Endothelial cell of umbilical vein (primary cell): ENCODE measurements around the gene NELFCD. TPM values are rescaled to one million over a fixed set of nuclear protein-coding genes. Genes with fewer than 3 reads are reported as not detected.

Experiments used
- BruUV-seq: library from RNA; stranded (reverse); fragments of 400-500 nt; replicated peaks from 2 replicates; lab custom pipeline; 2021; lab: Mats Ljungman, UMichigan
- CTCF ChIA-PET: fragments of 300-600, 350-600 bp; sonication (Branson Sonifier 250); formaldehyde crosslinking; loops from one replicate; lab custom pipeline; 2021; ENCODE audit warnings: antibody characterized with exemption, inconsistent platforms; lab: Charles Lee
- POLR2A ChIA-PET: fragments of 300-600, 350-600 bp; sonication (Branson Sonifier 250); formaldehyde crosslinking; loops from one replicate; lab custom pipeline; 2021; ENCODE audit warnings: antibody characterized with exemption, inconsistent platforms; lab: Charles Lee
- DNase-seq: peaks from one replicate; pipeline ENCODE4 v3.0.0-alpha.2; 2011; ENCODE audit warnings: low read depth, low spot score
- FAIRE-seq: peaks from 2 replicates; lab custom pipeline; 2011; peaks lifted over from hg19 to GRCh38; lab: Jason Lieb, UNC
- H2AFZ ChIP-seq: 2 replicates; pipeline ENCODE4 v1.6.0; 2012; ENCODE audit warnings: low read depth, low read length, control low read depth, inconsistent platforms
- H3K27ac ChIP-seq: 2 replicates; pipeline ENCODE4 v1.5.1; 2011; ENCODE audit warnings: low read depth, mild to moderate bottlenecking, control low read depth, low read length, moderate library complexity; ENCODE audit not compliant: insufficient read depth
- H3K27me3 ChIP-seq, 2 experiments: 2 replicates each; pipeline versions ENCODE4 v1.6.0 to v1.6.1; 2011; ENCODE audit warnings: low read length in 2 of 2, mixed read lengths in 1 of 2; ENCODE audit not compliant: control insufficient read depth in 2 of 2, insufficient read depth in 2 of 2
- H3K36me3 ChIP-seq, 2 experiments: 2 replicates in 1 of 2; 3 replicates in 1 of 2; pipeline ENCODE4 v1.5.1; 2011; ENCODE audit warnings: low read length in 2 of 2, mild to moderate bottlenecking in 1 of 2, moderate library complexity in 1 of 2; ENCODE audit not compliant: control insufficient read depth in 2 of 2, insufficient read depth in 2 of 2; ENCODE audit errors: extremely low read depth in 1 of 2
- H3K4me1 ChIP-seq: 3 replicates; pipeline ENCODE4 v1.5.1; 2011; ENCODE audit warnings: mild to moderate bottlenecking, low read length; ENCODE audit not compliant: control insufficient read depth, insufficient read depth; ENCODE audit errors: extremely low read depth
- H3K4me2 ChIP-seq: 2 replicates; pipeline ENCODE4 v1.6.1; 2011; ENCODE audit warnings: low read length, control low read depth, mixed read lengths; ENCODE audit not compliant: insufficient read depth
- H3K4me3 ChIP-seq, 3 experiments: fragments of 200-600 bp in 1 of 3; sonication (generic), shearing (Covaris generic) in 1 of 3; replicated peaks in 1 of 3; 2 replicates each; pipeline ENCODE4 v1.5.1; 2011 to 2016; ENCODE audit warnings: control low read depth in 3 of 3, low read length in 3 of 3, mild to moderate bottlenecking in 2 of 3, inconsistent platforms in 1 of 3, low read depth in 1 of 3, moderate library complexity in 1 of 3; ENCODE audit not compliant: insufficient read depth in 1 of 3
- H3K79me2 ChIP-seq: 2 replicates; pipeline ENCODE4 v1.6.0; 2012; ENCODE audit warnings: low read length, inconsistent platforms; ENCODE audit not compliant: control insufficient read depth, insufficient read depth
- H3K9ac ChIP-seq: replicated peaks from 2 replicates; pipeline ENCODE3; 2011; ENCODE audit warnings: low read length, control low read depth; ENCODE audit not compliant: insufficient read depth; ENCODE audit errors: extremely low read depth
- H3K9me1 ChIP-seq: replicated peaks from 3 replicates; pipeline ENCODE4 v1.6.0; 2011; ENCODE audit warnings: mild to moderate bottlenecking, low read length; ENCODE audit not compliant: control insufficient read depth, insufficient read depth; ENCODE audit errors: extremely low read depth
- H3K9me3 ChIP-seq: replicated peaks from 2 replicates; pipeline ENCODE4 v1.5.1; 2012; ENCODE audit warnings: low read length, inconsistent platforms; ENCODE audit not compliant: control insufficient read depth, insufficient read depth
- H4K20me1 ChIP-seq: replicated peaks from 2 replicates; pipeline ENCODE3; 2011; ENCODE audit warnings: mild to moderate bottlenecking, low read length; ENCODE audit not compliant: control insufficient read depth, insufficient read depth; ENCODE audit errors: extremely low read depth
- EZH2 ChIP-seq: IDR thresholded peaks from 2 replicates; pipeline ENCODE4 v1.6.1; 2012; ENCODE audit warnings: borderline replicate concordance, low read depth, mild to moderate bottlenecking, moderate library complexity, low read length, inconsistent platforms; ENCODE audit not compliant: severe bottlenecking
- FOS ChIP-seq: IDR thresholded peaks from 2 replicates; pipeline ENCODE4 v1.6.1; 2011; ENCODE audit warnings: mild to moderate bottlenecking, low read length, moderate library complexity, borderline replicate concordance; ENCODE audit not compliant: insufficient read depth
- JUN ChIP-seq: IDR thresholded peaks from 2 replicates; pipeline ENCODE4 v1.6.1; 2011; ENCODE audit warnings: borderline replicate concordance, low read depth; ENCODE audit not compliant: insufficient read length, insufficient read depth
- MYC ChIP-seq: IDR thresholded peaks from one replicate; pipeline ENCODE4 v1.6.1; 2011; ENCODE audit warnings: mild to moderate bottlenecking, low read depth, low read length
- POLR2A ChIP-seq: IDR thresholded peaks from 2 replicates; pipeline ENCODE4 v1.6.1; 2012; ENCODE audit warnings: low read depth, mild to moderate bottlenecking, control low read depth, low read length
- dilution Hi-C: fragments of 300-500 bp; cut with MboI; formaldehyde crosslinking; loops from one replicate; pipeline ENCODE4 v1.15.0; 2019; ENCODE audit warnings: low sequenced_read_pairs; ENCODE audit not compliant: extremely low pct_ligation_motif_present
- intact Hi-C: fragments of 100-400 bp; cut with micrococcal nuclease; formaldehyde crosslinking; loops from one replicate; pipeline ENCODE4 v1.10.0; 2022
- polyA plus RNA-seq, 4 experiments: library from polyadenylated mRNA; depleted of rRNA in 3 of 4; stranded (reverse) in 3 of 4; unstranded in 1 of 4; fragments of >200 nt; gene quantifications; 2 replicates each; pipeline versions ENCODE4 v1.2.1 to v1.2.3, GENCODE V29; 2011 to 2012; ENCODE audit warnings: missing spikeins in 1 of 4
- total RNA-seq: library from RNA; stranded (reverse); gene quantifications from 2 replicates; pipeline ENCODE4 v1.2.3, GENCODE V29; 2021
- TF ChIP-seq, protein P1 (sequence below), 2 donors: IDR thresholded peaks; 1 replicate in 1 of 2; 2 replicates in 1 of 2; pipeline ENCODE4 v1.5.1; 2011; ENCODE audit warnings: low read length in 2 of 2, mild to moderate bottlenecking in 2 of 2, moderate library complexity in 2 of 2, control low read depth in 1 of 2, inconsistent platforms in 1 of 2, low read depth in 1 of 2; ENCODE audit not compliant: insufficient read depth in 1 of 2; ENCODE audit errors: extremely low read depth in 1 of 2
- TF ChIP-seq, protein P2 (sequence below): IDR thresholded peaks from 2 replicates; pipeline ENCODE4 v1.6.1; 2011; ENCODE audit not compliant: insufficient read depth, insufficient read length

The NELFCD gene
- total and polyA plus RNA-seq, 2 donors (not counting 3 experiments of a cell fraction or from before 2014, with no cell fraction given): 90.1 to 92.5 TPM

DNA sequence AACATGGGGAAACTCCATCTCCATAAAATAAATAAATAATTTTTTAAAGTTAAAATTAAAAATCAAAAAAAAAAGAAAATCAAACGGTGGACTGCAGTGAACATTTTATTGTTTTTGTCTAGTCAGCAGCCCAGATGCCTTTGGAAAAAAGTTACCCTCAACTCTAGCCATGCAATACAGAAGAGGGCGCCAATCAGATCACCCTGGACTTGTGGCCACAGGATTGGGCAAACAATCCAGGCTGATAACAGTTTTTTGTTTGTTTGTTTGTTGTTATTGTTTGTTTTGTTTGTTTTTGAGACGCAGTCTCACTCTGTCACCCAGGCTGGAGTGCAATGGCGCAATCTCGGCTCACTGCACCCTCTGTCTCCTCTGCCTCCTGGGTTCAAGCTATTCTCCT is 30.5 kb upstream of the NELFCD start:
- no peaks in the 10 kb centered on the region for H4K20me1 ChIP-seq
- no peak overlapping the region for H3K27ac ChIP-seq
- TF ChIP-seq, protein P1, sequence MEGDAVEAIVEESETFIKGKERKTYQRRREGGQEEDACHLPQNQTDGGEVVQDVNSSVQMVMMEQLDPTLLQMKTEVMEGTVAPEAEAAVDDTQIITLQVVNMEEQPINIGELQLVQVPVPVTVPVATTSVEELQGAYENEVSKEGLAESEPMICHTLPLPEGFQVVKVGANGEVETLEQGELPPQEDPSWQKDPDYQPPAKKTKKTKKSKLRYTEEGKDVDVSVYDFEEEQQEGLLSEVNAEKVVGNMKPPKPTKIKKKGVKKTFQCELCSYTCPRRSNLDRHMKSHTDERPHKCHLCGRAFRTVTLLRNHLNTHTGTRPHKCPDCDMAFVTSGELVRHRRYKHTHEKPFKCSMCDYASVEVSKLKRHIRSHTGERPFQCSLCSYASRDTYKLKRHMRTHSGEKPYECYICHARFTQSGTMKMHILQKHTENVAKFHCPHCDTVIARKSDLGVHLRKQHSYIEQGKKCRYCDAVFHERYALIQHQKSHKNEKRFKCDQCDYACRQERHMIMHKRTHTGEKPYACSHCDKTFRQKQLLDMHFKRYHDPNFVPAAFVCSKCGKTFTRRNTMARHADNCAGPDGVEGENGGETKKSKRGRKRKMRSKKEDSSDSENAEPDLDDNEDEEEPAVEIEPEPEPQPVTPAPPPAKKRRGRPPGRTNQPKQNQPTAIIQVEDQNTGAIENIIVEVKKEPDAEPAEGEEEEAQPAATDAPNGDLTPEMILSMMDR (IDR thresholded peaks at IDR 0.05; ENCODE audit: extremely low read depth in 1 of 2, insufficient read depth in 1 of 2, low read depth in 1 of 2, low read length in 2 of 2): no peak
- TF ChIP-seq EZH2: no peak
- TF ChIP-seq, protein P2, sequence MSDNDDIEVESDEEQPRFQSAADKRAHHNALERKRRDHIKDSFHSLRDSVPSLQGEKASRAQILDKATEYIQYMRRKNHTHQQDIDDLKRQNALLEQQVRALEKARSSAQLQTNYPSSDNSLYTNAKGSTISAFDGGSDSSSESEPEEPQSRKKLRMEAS: no peak
- no peak for TF ChIP-seq JUN
- no peak for TF ChIP-seq POLR2A
- no peak for TF ChIP-seq MYC
- TF ChIP-seq FOS: no peak
- dilution Hi-C loops (no loop called here), intact Hi-C loops (no loop called here)
- no peak for DNase-seq
- ChIA-PET CTCF (interaction anchor here (0.8 to 1.2 kb wide), 2 partner anchors 52 to 91 kb away, joined by 3 read pairs; no protein-coding TSS in a partner anchor), POLR2A (no interaction called here)
- H3K9me1 ChIP-seq: no peaks in the 10 kb centered on the region
- FAIRE-seq: no peak
- no peak overlapping the region for H3K4me2 ChIP-seq
- H3K4me3 ChIP-seq: no peak overlapping the region
- no peak overlapping the region for H2AFZ ChIP-seq
- no peaks in the 10 kb centered on the region for H3K36me3 ChIP-seq
- no peaks in the 10 kb centered on the region for H3K27me3 ChIP-seq
- no peak overlapping the region for H3K9ac ChIP-seq
- H3K4me1 ChIP-seq: no peaks in the 10 kb centered on the region
- H3K9me3 ChIP-seq: no peaks in the 10 kb centered on the region
- no TSS peak for BruUV-seq
- no peaks in the 10 kb centered on the region for H3K79me2 ChIP-seq
